GM18520 (cell line): ENCODE results near the gene CARMIL3.
"Not testable (repeated sequence)": the region's sequence is repeated elsewhere in the genome, so short reads cannot be mapped to it uniquely, and the experiment has no call there.

Experiments
- ATAC-seq: cut with Tn5 transposase; IDR thresholded peaks from one replicate; pipeline ENCODE4 v1.9.1; 2021; ENCODE audit not compliant: unreplicated experiment

CARMIL3 gene

GRCh38 chr14:24093901-24094840 is 42.4 kb downstream of the CARMIL3 start, which contains the start of gene PCK2:
TSS of gene PCK2 (plus strand) at chr14:24094311. CDS start at chr14:24094406, 95 bp downstream.
- peak; percentile 40 for ATAC-seq

DNA sequence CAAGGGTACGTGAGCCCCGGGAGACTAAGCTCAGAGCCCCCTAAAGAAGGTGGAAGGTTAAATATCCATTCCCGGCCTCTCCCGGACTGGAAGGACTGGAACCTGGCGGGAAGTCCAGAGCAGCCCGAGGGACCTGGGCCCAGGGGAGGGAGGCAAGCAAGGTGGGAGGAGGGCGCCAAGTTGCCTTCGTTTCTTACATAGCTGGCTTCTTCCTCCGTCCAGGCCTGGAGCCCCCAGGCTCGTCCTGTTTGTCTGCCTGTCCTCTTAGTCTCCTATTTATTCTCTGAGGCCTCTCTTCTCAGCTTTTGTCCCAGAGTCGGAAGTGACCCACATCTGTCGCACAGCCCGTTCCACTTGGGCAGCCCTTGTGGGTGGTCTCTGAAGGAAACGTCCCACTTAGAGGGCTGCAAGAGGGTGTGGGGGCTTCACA is 43.0 kb downstream of the CARMIL3 start:
- no peak for ATAC-seq

DNA sequence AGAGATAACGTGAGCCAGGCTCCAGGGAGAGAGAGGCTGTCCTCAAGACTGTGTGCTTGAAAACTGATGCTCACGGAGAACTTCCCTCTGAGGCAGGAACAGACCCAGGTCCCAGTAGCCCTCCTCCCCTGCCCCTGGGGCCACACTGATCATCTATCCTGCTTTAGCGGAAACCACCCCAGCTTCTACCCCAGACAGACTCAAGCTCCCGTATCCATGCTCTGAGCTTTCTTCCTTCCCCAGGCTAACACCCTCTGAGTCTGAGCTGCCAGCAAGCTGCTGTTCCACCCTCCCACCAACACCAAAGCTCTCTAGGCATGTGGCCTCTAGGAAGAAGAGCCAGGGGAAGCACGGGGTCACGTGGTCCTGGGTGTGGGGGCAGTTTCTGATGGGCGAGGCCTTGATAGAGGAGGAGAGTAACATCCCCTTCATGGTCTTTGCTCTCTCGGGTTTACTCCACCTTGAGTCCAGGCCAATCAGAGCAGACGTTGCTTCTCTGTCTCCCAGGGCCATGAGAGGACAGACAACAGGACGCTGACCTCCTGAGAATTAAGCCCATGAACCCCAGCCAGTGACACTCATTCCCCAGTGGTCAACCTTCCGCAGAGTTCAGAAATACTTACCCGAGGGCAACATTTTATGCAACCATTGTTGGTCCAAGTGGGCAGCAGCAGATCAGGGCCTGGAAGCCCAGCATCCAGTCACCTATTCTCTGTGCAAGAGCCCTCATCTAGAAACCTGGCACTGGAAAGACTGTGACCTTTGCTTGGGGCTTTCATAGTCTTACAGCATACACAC is 43.7 kb downstream of the CARMIL3 start:
- peak; percentile 62 for ATAC-seq

- no peak for ATAC-seq
Observed at GRCh38 chr14:24096545-24097181, 44.9 kb downstream of the CARMIL3 start.

DNA sequence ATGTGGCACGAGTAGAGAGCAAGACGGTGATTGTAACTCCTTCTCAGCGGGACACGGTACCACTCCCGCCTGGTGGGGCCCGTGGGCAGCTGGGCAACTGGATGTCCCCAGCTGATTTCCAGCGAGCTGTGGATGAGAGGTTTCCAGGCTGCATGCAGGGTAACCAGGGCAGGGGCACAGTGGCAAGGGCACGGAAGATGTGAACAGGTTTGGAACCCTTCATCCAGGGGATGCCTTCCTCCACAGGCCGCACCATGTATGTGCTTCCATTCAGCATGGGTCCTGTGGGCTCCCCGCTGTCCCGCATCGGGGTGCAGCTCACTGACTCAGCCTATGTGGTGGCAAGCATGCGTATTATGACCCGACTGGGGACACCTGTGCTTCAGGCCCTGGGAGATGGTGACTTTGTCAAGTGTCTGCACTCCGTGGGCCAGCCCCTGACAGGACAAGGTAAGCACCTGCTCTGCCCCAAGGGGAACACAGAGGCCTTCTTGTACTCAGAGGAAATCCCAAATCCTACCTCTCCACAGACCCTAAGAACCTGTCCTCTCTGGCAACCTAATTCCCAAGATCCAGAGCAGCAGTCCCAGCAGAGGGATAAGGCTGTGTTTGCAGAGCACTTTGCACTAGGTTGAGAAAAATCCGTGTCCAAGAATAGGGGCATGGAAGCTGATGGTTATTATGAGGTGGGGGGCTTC is 46.6 kb downstream of the CARMIL3 start:
- no peak for ATAC-seq

DNA sequence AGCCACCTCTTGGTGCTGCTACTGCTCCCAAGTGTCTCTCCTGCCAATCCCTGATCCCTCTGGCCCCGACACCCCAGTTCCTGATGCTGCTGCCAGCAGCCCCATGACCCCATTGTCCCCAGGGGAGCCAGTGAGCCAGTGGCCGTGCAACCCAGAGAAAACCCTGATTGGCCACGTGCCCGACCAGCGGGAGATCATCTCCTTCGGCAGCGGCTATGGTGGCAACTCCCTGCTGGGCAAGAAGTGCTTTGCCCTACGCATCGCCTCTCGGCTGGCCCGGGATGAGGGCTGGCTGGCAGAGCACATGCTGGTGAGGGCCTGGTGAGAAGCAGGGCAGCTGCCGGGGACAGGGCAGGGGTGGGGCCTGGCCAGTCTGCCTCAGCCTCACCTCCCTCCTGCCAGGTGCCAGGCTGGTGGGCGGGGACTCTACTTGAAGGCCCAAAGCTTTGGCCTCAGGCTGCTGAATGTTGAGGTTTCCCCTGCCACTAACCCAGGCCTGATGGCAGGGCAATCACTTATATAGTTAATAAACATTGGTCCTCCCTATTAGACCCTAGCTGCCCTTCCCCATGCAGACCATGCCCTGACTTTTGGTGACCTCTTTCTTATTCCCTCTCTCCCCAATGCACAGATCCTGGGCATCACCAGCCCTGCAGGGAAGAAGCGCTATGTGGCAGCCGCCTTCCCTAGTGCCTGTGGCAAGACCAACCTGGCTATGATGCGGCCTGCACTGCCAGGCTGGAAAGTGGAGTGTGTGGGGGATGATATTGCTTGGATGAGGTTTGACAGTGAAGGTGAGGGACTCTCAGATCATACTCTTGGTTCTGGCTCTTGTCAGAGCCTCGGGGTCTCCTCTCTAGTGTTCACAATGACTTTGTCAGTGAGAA is 47.4 kb downstream of the CARMIL3 start:
- ATAC-seq: no peak

- ATAC-seq: no peak
Observed at GRCh38 chr14:24100197-24100981, 48.6 kb downstream of the CARMIL3 start.

DNA sequence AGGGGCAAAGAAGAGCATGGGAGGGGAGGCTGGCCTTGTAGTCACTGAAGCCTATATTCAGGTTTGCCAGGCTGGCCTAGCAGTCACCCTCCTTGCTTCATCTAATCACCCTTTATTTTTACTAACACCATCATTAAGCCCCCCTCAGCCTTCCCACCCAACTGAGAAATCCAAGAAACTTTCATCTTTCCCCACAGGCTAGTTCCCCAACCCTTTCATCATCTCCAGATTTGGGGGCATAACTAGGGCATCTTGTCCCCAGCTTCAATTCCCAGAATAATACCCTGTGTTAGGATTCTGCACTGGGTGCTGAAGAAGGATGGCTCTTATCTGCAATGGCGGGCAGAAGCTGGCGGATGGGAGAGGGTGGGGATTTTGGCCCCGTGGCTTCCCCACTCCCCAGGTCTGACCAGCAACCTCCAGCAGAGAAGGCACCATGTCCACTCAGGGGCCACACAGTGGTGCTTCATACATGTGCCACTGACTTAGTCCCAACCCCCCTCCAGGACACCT is 49.2 kb downstream of the CARMIL3 start:
- ATAC-seq: no peak

- ATAC-seq: no peak
Observed at GRCh38 chr14:24102357-24103048, 50.7 kb downstream of the CARMIL3 start.

DNA sequence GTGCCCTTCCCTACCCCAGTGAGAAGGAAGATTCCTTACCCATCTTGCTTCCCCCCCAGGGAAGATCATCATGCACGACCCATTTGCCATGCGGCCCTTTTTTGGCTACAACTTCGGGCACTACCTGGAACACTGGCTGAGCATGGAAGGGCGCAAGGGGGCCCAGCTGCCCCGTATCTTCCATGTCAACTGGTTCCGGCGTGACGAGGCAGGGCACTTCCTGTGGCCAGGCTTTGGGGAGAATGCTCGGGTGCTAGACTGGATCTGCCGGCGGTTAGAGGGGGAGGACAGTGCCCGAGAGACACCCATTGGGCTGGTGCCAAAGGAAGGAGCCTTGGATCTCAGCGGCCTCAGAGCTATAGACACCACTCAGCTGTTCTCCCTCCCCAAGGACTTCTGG is 51.6 kb downstream of the CARMIL3 start:
- no peak for ATAC-seq

- not testable (repeated sequence) for ATAC-seq
Observed at GRCh38 chr14:24105609-24106239, 53.9 kb downstream of the CARMIL3 start.

DNA sequence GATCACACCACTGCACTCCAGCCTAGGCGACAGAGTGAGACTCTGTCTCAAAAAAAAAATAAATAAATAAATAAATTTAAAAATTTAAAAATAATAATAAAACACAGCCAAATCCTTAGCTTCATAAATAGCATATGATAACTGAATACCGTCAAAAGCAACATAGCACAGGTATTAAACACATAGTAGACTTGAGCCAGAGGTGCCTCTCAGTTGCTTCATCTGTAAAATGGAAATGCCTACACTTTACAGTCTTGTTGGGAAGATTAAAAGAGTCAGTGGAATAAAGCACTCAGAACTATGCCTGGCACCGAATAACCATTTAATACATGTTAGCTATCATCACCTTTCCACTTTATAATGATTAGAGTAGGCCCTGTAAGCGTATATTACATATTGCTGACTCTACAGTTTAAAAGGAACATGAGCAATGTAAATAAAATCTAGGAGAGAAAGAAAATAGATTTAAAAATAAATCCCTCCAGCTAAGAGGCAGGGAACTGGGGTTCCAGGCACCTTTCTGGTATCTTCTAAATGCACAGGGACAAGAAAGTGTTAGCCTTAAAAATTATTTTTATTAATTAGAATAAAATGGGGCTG is 55.0 kb downstream of the CARMIL3 start:
- no peak for ATAC-seq

- ATAC-seq: no peak
Observed at GRCh38 chr14:24108336-24108874, 56.6 kb downstream of the CARMIL3 start.

DNA sequence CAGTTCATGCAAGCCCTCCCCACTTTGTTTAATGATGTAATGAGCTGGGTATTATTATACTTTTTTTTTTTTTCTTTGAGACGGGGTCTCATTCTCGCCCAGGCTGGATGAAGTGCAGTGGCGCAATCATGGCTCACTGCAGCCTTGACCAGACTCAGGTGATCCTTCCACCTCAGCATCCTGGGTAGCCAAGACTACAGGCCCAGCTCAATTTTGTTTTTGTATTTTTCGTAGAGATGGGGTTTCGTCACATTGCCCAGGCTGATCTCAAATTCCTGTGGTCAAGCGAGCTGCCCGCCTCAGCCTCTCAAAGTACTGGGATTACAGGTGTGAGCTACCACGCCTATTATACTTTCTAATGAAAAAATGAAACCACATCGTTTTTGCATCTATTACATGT is 58.3 kb downstream of the CARMIL3 start:
- ATAC-seq: no peak

DNA sequence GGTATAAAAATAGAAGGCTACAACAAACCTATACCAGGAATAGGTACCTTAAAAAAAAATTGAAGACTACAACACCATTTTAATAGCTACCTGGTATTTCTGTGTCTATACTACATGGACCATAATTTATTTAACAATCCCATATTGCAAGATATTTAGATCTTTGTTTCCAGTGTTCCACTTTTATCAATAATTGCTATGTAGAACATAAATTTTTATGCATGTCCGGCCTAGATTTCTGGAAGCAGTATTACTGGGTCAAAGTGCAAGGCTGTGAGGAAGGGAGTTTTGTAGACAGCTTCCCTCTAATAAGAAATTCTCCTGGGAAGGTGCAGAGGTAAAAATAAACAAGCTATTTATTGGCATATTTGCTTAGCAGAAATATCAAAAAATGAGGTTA is 58.7 kb downstream of the CARMIL3 start:
- no peak for ATAC-seq

- no peak for ATAC-seq
Observed at GRCh38 chr14:24113379-24113800, 61.6 kb downstream of the CARMIL3 start.
